Body of pancreas (tissue), 4 donors: ENCODE measurements around the gene DPEP2NB. TPM values are rescaled to one million over a fixed set of nuclear protein-coding genes. Genes with fewer than 3 reads are reported as not detected.

ENCODE experiments used
- ATAC-seq: fragments of 150-250 bp; one replicate; pipeline ENCODE4 v1.9.1; 2016
- DNase-seq, 4 donors: peaks; one replicate each; pipeline ENCODE4 v3.0.0-alpha.2; 2019
- H3K27ac ChIP-seq, 4 donors: fragments of 200-600 bp; sonication (generic); 1 replicate in 3 of 4; 2 replicates in 1 of 4; pipeline versions ENCODE4 v1.5.1 to v1.6.1; 2016 to 2019; ENCODE audit warnings: mild to moderate bottlenecking in 1 of 4, mixed read lengths in 1 of 4, moderate library complexity in 1 of 4
- H3K27me3 ChIP-seq, 2 donors: fragments of 200-600 bp; sonication (generic); one replicate each; pipeline ENCODE4 v1.6.0; 2016; ENCODE audit warnings: mild to moderate bottlenecking in 1 of 2
- H3K36me3 ChIP-seq, 2 donors: fragments of 200-600 bp; sonication (generic); replicated peaks in 1 of 2; 2 replicates each; pipeline ENCODE4 v1.5.1; 2016; ENCODE audit warnings: low read depth in 2 of 2; ENCODE audit not compliant: insufficient read depth in 1 of 2
- H3K4me1 ChIP-seq: fragments of 200-600 bp; sonication (generic); one replicate; pipeline ENCODE4 v1.6.0; 2016
- H3K4me3 ChIP-seq, 2 donors: fragments of 200-600 bp; sonication (generic); 1 replicate in 1 of 2; 2 replicates in 1 of 2; pipeline ENCODE4 v1.5.1; 2016 to 2019
- H3K9me3 ChIP-seq, 3 donors: fragments of 200-600 bp; sonication (generic); 1 replicate in 2 of 3; 2 replicates in 1 of 3; pipeline ENCODE4 v1.5.1; 2016
- POLR2A ChIP-seq, 3 donors: fragments of 450-650 bp; IDR thresholded peaks; one replicate each; pipeline ENCODE4 v1.6.1; 2016; ENCODE audit warnings: antibody characterized with exemption in 3 of 3, mild to moderate bottlenecking in 2 of 3
- WGBS, 2 donors: methylation state at CpG; one replicate each; pipeline ENCODE4 v1.1.5; 2017; 5-methylcytosine and 5-hydroxymethylcytosine counted together
- intact Hi-C: fragments of 100-400 bp; cut with DNase I; formaldehyde crosslinking; loops from one replicate; pipeline ENCODE4 v1.15.1; 2023
- total RNA-seq, 2 donors: library from RNA; depleted of rRNA; stranded (reverse); fragments of >200 nt; gene quantifications; one replicate each; pipeline ENCODE4 v1.1.0, GENCODE V29; 2016
- TF ChIP-seq, protein P1 (sequence below), 7 experiments: fragments of 450-650 bp in 4 of 7; fragments of 200-600 bp in 3 of 7; sonication (generic) in 3 of 7; IDR thresholded peaks; one replicate each; pipeline ENCODE4 v1.5.1; 2016 to 2019; ENCODE audit warnings: antibody characterized with exemption in 7 of 7

Gene DPEP2NB
- total RNA-seq, 2 donors from 2014 or later = not detected

DNA sequence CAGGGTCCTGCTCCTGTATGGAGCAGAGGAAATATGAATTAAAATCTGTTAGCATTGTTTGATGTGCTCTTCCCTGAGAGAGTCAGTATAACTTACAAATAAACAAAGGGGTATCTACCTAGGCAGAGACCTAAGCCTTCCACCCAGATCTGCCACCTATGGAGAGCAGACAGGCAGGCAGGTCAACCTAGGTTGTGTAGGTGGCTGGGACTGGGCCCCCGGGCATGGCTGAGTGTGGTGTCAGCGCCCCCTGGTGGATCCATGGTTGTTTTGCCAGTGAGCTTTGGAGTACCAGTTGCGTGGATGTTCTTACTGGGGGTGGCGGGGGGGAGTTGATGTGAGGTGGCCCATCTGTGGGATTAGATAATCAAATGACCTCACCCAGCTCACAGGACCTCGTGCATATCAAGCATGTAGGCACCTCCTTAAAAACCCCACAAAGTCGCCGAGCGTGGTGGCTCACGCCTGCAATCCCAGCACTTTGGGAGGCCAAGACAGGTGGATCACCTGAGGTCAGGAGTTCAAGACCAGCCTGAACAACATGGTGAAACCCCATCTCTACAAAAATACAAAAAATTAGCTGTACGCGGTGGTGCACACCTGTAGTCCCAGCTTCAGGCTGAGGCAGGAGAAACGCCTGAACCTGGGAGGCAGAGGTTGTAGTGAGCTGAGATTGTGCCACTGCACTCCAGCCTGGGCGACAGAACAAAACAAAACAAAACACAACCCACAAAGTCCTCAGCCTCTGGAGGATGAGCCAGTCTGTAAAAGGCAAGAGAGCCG lies 25.0 kb upstream of the DPEP2NB start:
- no peak for TF ChIP-seq POLR2A (IDR thresholded peaks at IDR 0.05)
- TF ChIP-seq, protein P1, sequence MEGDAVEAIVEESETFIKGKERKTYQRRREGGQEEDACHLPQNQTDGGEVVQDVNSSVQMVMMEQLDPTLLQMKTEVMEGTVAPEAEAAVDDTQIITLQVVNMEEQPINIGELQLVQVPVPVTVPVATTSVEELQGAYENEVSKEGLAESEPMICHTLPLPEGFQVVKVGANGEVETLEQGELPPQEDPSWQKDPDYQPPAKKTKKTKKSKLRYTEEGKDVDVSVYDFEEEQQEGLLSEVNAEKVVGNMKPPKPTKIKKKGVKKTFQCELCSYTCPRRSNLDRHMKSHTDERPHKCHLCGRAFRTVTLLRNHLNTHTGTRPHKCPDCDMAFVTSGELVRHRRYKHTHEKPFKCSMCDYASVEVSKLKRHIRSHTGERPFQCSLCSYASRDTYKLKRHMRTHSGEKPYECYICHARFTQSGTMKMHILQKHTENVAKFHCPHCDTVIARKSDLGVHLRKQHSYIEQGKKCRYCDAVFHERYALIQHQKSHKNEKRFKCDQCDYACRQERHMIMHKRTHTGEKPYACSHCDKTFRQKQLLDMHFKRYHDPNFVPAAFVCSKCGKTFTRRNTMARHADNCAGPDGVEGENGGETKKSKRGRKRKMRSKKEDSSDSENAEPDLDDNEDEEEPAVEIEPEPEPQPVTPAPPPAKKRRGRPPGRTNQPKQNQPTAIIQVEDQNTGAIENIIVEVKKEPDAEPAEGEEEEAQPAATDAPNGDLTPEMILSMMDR (IDR thresholded peaks at IDR 0.05) = peak; percentile 71 to 87 (median 79)
- Histone ChIP-seq H3K4me3 (no peak overlapping the region), H3K9me3 (no peaks in the 10 kb centered on the region), H3K36me3 (peaks cover 0 to 2% of the 10 kb centered on the region in 2 donors), H3K27me3 (no peaks in the 10 kb centered on the region), H3K27ac (no peak overlapping the region), H3K4me1 (no peaks in the 10 kb centered on the region)
- WGBS, 2 donors = 60 to 62% methylated on average over 13 to 14 of the region's 14 CpGs
- intact Hi-C loops = loop anchor here (10.0 kb wide), 1 partner anchor 226 kb away; no protein-coding TSS in a partner anchor
- ATAC-seq (peak; percentile 94), DNase-seq (peak; percentile 85 to 91 (median 86))

DNA sequence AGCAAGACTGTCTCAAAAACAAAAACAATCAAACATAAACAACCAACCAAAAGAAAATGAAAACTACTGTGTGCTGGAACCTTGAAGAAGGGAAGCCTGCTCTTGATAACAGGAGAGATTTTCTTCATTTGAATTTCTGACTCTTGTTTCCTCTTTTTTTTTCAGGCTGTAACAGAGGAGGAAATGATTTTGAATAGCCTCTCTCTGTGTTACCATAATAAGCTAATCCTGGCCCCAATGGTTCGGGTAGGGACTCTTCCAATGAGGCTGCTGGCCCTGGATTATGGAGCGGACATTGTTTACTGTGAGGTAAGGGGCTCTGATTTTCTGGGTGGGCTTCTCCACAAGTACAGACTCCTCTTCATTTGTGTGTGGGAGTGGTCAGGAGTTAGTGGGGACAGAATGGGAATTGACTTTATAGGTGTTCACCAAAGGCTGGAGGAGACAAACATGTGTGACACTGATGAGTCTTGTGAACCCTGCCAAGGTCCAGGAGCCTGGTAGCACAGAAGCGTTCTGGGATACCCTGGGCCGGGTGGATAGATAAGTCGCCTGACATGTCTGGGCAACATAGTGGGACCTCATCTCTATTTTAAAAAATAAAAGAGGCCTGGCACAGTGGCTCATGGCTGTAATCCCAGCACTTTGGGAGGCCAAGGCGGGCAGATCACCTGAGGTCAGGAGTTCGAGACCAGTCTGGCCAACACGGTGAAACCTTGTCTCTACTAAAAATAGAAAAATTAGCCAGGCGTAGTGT lies 22.3 kb upstream of the DPEP2NB start:
- Histone ChIP-seq H3K4me3 (no peak overlapping the region), H3K27me3 (no peaks in the 10 kb centered on the region), H3K9me3 (no peaks in the 10 kb centered on the region), H3K4me1 (no peaks in the 10 kb centered on the region), H3K27ac (peak overlapping the region in 1 of 4 donors; percentile 24), H3K36me3 (peaks cover 0 to 2% of the 10 kb centered on the region in 2 donors)
- no peak for ATAC-seq
- TF ChIP-seq POLR2A (IDR thresholded peaks at IDR 0.05) = no peak
- TF ChIP-seq, protein P1 (IDR thresholded peaks at IDR 0.05) = no peak
- 86 to 89% methylated on average over 8 to 9 of the region's 9 CpGs for WGBS, 2 donors
- intact Hi-C loops = no loop called here
- DNase-seq = no peak

DNA sequence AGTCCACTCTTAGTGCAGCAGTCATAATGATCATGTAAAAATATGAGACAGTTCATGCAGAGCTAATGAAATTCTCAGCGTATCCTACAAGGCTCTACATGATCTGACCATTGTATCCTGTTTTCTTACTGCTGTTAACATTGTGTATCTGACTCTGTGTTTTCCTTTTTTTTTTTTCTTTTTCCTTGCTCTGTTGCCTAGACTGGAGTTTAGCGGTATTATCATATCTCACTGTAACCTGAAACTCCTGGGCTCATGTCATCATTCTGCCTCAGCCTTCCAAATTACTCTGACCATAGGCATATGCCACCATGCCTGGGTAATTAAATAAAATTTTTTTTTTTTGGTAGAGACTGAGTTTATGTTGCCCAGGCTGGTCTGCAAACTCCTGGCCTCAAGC lies 19.5 kb upstream of the DPEP2NB start:
- Histone ChIP-seq H3K27me3 (no peaks in the 10 kb centered on the region), H3K9me3 (no peaks in the 10 kb centered on the region), H3K27ac (no peak overlapping the region), H3K4me3 (no peak overlapping the region), H3K36me3 (no peaks in the 10 kb centered on the region), H3K4me1 (no peaks in the 10 kb centered on the region)
- no peak for DNase-seq
- WGBS, 2 donors = 70 to 75% methylated on average over 2 of the region's 2 CpGs
- TF ChIP-seq POLR2A (IDR thresholded peaks at IDR 0.05) = no peak
- TF ChIP-seq, protein P1 (IDR thresholded peaks at IDR 0.05) = no peak
- ATAC-seq = no peak
- intact Hi-C loops = no loop called here

DNA sequence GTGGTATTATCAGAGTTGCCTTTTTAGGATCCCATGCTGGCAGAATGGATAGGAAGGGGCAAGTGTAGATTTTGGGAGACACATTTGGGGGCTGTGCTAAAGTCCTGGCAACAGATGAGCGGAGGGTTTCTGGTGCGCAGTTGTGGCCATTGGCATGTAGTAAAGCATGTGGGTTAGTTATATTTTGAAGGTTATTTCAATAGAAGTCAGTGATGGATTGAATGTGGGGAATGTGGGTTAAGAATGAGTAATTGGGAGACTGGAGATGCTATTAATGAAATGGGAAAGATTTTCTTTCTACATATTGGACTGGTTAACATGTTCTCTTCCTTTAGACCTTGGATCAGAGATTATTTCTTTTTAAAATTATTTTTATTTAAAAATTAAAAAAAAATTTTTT lies 17.4 kb upstream of the DPEP2NB start:
- TF ChIP-seq POLR2A (IDR thresholded peaks at IDR 0.05) = no peak
- TF ChIP-seq, protein P1 (IDR thresholded peaks at IDR 0.05) = no peak
- ATAC-seq = no peak
- H3K9me3 ChIP-seq = no peaks in the 10 kb centered on the region
- DNase-seq = no peak
- intact Hi-C loops = no loop called here
- no peaks in the 10 kb centered on the region for H3K27me3 ChIP-seq
- no peak overlapping the region for H3K27ac ChIP-seq
- no peaks in the 10 kb centered on the region for H3K4me1 ChIP-seq
- no peak overlapping the region for H3K4me3 ChIP-seq
- 94 to 98% methylated on average over 2 of the region's 2 CpGs for WGBS, 2 donors
- no peaks in the 10 kb centered on the region for H3K36me3 ChIP-seq
